HK-2 (cell line): ENCODE measurements around the gene HOXA9.

ENCODE experiments used
- DNase-seq: peaks from one replicate; pipeline ENCODE4 v3.0.0-alpha.2; 2018; ENCODE audit not compliant: unreplicated experiment

The HOXA9 gene

GRCh38 chr7:27176962-27177794 lies 11.8 kb upstream of the HOXA9 start:
- DNase-seq: no peak

- DNase-seq: no peak
Observed at GRCh38 chr7:27176524-27176845, 11.1 kb upstream of the HOXA9 start.

GRCh38 chr7:27175626-27176523 lies 10.5 kb upstream of the HOXA9 start:
- no peak for DNase-seq

- DNase-seq: no peak
Observed at GRCh38 chr7:27174874-27175625, 9.7 kb upstream of the HOXA9 start.

- no peak for DNase-seq
Observed at GRCh38 chr7:27173956-27174873, 8.9 kb upstream of the HOXA9 start, which contains the start of gene HOXA10. HOXA10 (minus strand) TSS chr7:27174320; CDS start chr7:27174306, 14 bp downstream.

GRCh38 chr7:27173511-27173955 lies 8.2 kb upstream of the HOXA9 start:
- peak; percentile 58 for DNase-seq

- peak; percentile 77 for DNase-seq
Observed at GRCh38 chr7:27172823-27173510, 7.6 kb upstream of the HOXA9 start.

GRCh38 chr7:27172315-27172774 lies 7.0 kb upstream of the HOXA9 start:
- DNase-seq: peak; percentile 53

- DNase-seq: peak; percentile 59
Observed at GRCh38 chr7:27171637-27172314, 6.4 kb upstream of the HOXA9 start.

- peak; percentile 68 for DNase-seq
Observed at GRCh38 chr7:27171325-27171636, 5.9 kb upstream of the HOXA9 start.

- DNase-seq: no peak
Observed at GRCh38 chr7:27170426-27171324, 5.3 kb upstream of the HOXA9 start.

GRCh38 chr7:27169658-27170425 lies 4.5 kb upstream of the HOXA9 start:
- DNase-seq: peak; percentile 79

GRCh38 chr7:27168265-27168947 lies 3.1 kb upstream of the HOXA9 start:
- DNase-seq: peak; percentile 74

- no peak for DNase-seq
Observed at GRCh38 chr7:27167916-27168264, 2.6 kb upstream of the HOXA9 start.

- peak; percentile 83 for DNase-seq
Observed at GRCh38 chr7:27166531-27167505, 1.5 kb upstream of the HOXA9 start.

- DNase-seq: peak; percentile 56
Observed at GRCh38 chr7:27165996-27166530, 726 bp upstream of the HOXA9 start.
